Heart left ventricle (tissue), 16 donors: ENCODE data around the gene ALOX12. TPM values are rescaled to one million over a fixed set of nuclear protein-coding genes. Genes with fewer than 3 reads are reported as not detected.
"Not testable (repeated sequence)": the region's sequence is repeated elsewhere in the genome, so short reads cannot be mapped to it uniquely, and the experiment has no call there.

Experiments
- ATAC-seq, 4 donors: fragments of 200-7000 bp; cut with Tn5 transposase; one replicate each; pipeline ENCODE4 v1.9.1; 2020 to 2022; ENCODE audit warnings: moderate library complexity in 4 of 4, mild to moderate bottlenecking in 3 of 4, moderate number of reproducible peaks in 1 of 4
- DNase-seq, 5 donors: peaks; one replicate each; pipeline ENCODE4 v3.0.0-alpha.2; 2020
- H3K27ac ChIP-seq, 12 donors: fragments of 200-600 bp; sonication (generic) in 4 of 12; one replicate each; pipeline versions ENCODE4 v1.5.0 to v1.8.0; 2016 to 2022; ENCODE audit warnings: mild to moderate bottlenecking in 2 of 12
- H3K27me3 ChIP-seq, 9 donors: fragments of 200-600 bp; sonication (generic) in 2 of 9; one replicate each; pipeline versions ENCODE4 v1.5.1 to v1.8.0; 2016 to 2022; ENCODE audit warnings: mild to moderate bottlenecking in 3 of 9
- H3K36me3 ChIP-seq, 9 donors: fragments of 200-600 bp; sonication (generic) in 2 of 9; one replicate each; pipeline versions ENCODE4 v1.5.0 to v1.8.0; 2018 to 2022; ENCODE audit warnings: mild to moderate bottlenecking in 2 of 9
- H3K4me1 ChIP-seq, 12 donors: fragments of 200-600 bp; sonication (generic) in 4 of 12; one replicate each; pipeline versions ENCODE4 v1.5.0 to v1.8.0; 2016 to 2022; ENCODE audit warnings: mild to moderate bottlenecking in 3 of 12
- H3K4me3 ChIP-seq, 12 donors: fragments of 200-600 bp; sonication (generic) in 4 of 12; one replicate each; pipeline versions ENCODE4 v1.5.0 to v1.8.0; 2017 to 2022; ENCODE audit warnings: mild to moderate bottlenecking in 9 of 12, moderate library complexity in 4 of 12
- H3K9me3 ChIP-seq, 12 donors: fragments of 200-600 bp; sonication (generic) in 4 of 12; one replicate each; pipeline versions ENCODE4 v1.5.0 to v1.8.0; 2016 to 2022; ENCODE audit warnings: mild to moderate bottlenecking in 1 of 12
- POLR2A ChIP-seq, 2 donors: fragments of 450-650 bp; IDR thresholded peaks; one replicate each; pipeline ENCODE4 v1.6.1; 2017; ENCODE audit warnings: antibody characterized with exemption in 2 of 2, mild to moderate bottlenecking in 2 of 2, moderate library complexity in 2 of 2
- WGBS, 4 donors: extraction: QIAGEN DNeasy Blood & Tissue Kit in 2 of 4; methylation state at CpG; one replicate each; pipeline versions ENCODE4 v1.1.5 to v1.1.7; 2013 to 2018; 5-methylcytosine and 5-hydroxymethylcytosine counted together
- intact Hi-C, 10 donors: fragments of 100-400 bp; cut with DNase I; formaldehyde crosslinking; loops; one replicate each; pipeline versions ENCODE4 v1.11.1 to v1.14.2; 2022
- polyA plus RNA-seq, 2 donors: library from polyadenylated mRNA; stranded (reverse); fragments of 200-250 nt; gene quantifications; one replicate each; pipeline ENCODE4 v1.2.3, GENCODE V29; 2013
- total RNA-seq, 9 donors: library from RNA; depleted of rRNA in 2 of 9; stranded (reverse); fragments of >200 nt in 2 of 9; fragmentation: NEBNext Ultra II Directional in 3 of 9; extraction: Animal tissue kit (Norgen Biotek cat#: 25700) in 3 of 9; gene quantifications; one replicate each; pipeline versions ENCODE4 v1.1.0 to v1.2.4, GENCODE V29; 2016 to 2023
- TF ChIP-seq, protein P1 (sequence below), 12 donors: fragments of 200-600 bp; sonication (generic) in 4 of 12; IDR thresholded peaks; one replicate each; pipeline versions ENCODE4 v1.5.0 to v1.8.0; 2018 to 2022; ENCODE audit warnings: antibody characterized with exemption in 12 of 12, mild to moderate bottlenecking in 5 of 12
- donor health status: ischemic (EF 13 %, LVEDD 7.1; RV severe dilation, severe dysfunction).
- donor health status: healthy with polysubstance abuse.
- donor health status: DM: no; HTN: yes; CAD: no.
- donor health status: DM: no; HTN: no; CAD: no.
- donor health status: ischemic (EF 25% LVEDD 6.9; RV normal size, moderate dysfunction).
- donor health status: ischemic (EF 25% LVEDD 5.7; RV mildly dilated, moderate dysfunction).
- donor health status: healthy.
- donor health status: DM: yes; HTN: yes; CAD: no.
- donor health status: ischemic (EF 35%, LVEDD 5.7; RV mildly dilated, moderate dysfunction).
- donor health status: nonischemic (EF 11% LVEDD 7.7; RV severe dilation, severe dysfunction).
- donor health status: DM: yes; HTN: yes; CAD: no.
- donor health status: PGD.
- donor health status: ischemic (EF 29% LVEDD 5.4; RV normal size, mild dysfunction).
- donor health status: nonischemic (EF 23%, LVEDD 6.1; RV moderate dilation, normal function).

Gene ALOX12
- total and polyA plus RNA-seq, 11 donors: 0.44 TPM; not detected in 10

DNA sequence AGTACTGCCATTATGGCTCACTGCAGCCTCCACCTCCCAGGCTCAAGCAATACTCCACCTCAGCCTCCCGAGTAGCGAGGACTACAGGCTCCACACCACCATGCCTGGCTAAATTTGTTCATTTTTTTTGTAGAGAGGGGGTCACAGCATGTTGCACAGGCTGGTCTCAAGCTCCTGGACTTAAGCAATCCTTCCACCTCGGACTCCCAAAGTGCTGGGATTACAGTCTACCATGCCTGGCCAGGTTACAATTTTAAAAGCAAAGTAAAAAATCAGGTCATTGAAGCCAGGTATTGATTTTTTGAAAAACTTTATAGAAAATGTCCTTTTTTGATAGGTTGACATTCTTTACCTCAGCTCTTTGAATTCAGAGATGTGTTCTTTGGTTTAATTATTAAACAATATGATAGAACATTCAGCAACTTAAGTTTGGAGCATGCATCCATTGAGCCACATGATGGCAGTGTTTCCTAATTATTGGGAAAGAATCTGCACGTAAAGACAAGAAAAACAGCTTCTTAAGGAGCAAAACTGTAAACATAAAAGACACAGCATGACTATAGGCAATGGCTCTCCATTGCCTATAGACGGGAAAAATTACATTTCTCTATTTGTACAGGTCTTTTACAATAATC is 49.8 kb downstream of the ALOX12 start:
- TF ChIP-seq, protein P1, sequence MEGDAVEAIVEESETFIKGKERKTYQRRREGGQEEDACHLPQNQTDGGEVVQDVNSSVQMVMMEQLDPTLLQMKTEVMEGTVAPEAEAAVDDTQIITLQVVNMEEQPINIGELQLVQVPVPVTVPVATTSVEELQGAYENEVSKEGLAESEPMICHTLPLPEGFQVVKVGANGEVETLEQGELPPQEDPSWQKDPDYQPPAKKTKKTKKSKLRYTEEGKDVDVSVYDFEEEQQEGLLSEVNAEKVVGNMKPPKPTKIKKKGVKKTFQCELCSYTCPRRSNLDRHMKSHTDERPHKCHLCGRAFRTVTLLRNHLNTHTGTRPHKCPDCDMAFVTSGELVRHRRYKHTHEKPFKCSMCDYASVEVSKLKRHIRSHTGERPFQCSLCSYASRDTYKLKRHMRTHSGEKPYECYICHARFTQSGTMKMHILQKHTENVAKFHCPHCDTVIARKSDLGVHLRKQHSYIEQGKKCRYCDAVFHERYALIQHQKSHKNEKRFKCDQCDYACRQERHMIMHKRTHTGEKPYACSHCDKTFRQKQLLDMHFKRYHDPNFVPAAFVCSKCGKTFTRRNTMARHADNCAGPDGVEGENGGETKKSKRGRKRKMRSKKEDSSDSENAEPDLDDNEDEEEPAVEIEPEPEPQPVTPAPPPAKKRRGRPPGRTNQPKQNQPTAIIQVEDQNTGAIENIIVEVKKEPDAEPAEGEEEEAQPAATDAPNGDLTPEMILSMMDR (IDR thresholded peaks at IDR 0.05): peak; percentile 65 to 89 (median 80)
- no peak for TF ChIP-seq POLR2A (IDR thresholded peaks at IDR 0.05)
- H3K9me3 ChIP-seq: no peaks in the 10 kb centered on the region
- DNase-seq (no peak), ATAC-seq (peak in 2 of 4 donors; percentile 31 to 48)
- peaks cover 0 to 41% (median 28%) of the 10 kb centered on the region in 12 donors for H3K4me1 ChIP-seq
- peaks cover 0 to 43% (median 21%) of the 10 kb centered on the region in 9 donors for H3K27me3 ChIP-seq
- no peaks in the 10 kb centered on the region for H3K36me3 ChIP-seq
- WGBS, 4 donors: 26 to 40% (median 31%) methylated on average over 5 of the region's 5 CpGs
- intact Hi-C loops: loop anchor here in 7 of 10 donors (1.0 to 10.0 kb wide), 5 partner anchors 91 to 257 kb away; partner anchors contain the start of gene YBX2 (in 1 of the 7)
- no peak overlapping the region for H3K27ac ChIP-seq
- peak overlapping the region in 5 of 12 donors; percentile 12 to 46 (median 27) for H3K4me3 ChIP-seq

- peak overlapping the region in 9 of 12 donors; percentile 22 to 46 (median 26) for H3K4me3 ChIP-seq
- no peaks in the 10 kb centered on the region for H3K36me3 ChIP-seq
- no peaks in the 10 kb centered on the region for H3K9me3 ChIP-seq
- DNase-seq: no peak
- peak overlapping the region in 2 of 12 donors; percentile 24 to 68 for H3K27ac ChIP-seq
- peaks cover 0 to 41% (median 28%) of the 10 kb centered on the region in 12 donors for H3K4me1 ChIP-seq
- intact Hi-C loops: loop anchor here in 4 of 10 donors (2.0 to 10.0 kb wide), 4 partner anchors 91 to 256 kb away; partner anchors contain the start of gene YBX2 (in 1 of the 4)
- 17 to 27% (median 23%) methylated on average over 15 of the region's 15 CpGs for WGBS, 4 donors
- H3K27me3 ChIP-seq: peaks cover 0 to 43% (median 21%) of the 10 kb centered on the region in 9 donors
- no peak for TF ChIP-seq POLR2A (IDR thresholded peaks at IDR 0.05)
- TF ChIP-seq, protein P1 (IDR thresholded peaks at IDR 0.05): peak in 2 of 12 donors; percentile 5 to 9
- ATAC-seq: peak in 1 of 4 donors; percentile 3
These were observed 50.4 kb downstream of the ALOX12 start for GRCh38 chr17:7046127-7046724.

DNA sequence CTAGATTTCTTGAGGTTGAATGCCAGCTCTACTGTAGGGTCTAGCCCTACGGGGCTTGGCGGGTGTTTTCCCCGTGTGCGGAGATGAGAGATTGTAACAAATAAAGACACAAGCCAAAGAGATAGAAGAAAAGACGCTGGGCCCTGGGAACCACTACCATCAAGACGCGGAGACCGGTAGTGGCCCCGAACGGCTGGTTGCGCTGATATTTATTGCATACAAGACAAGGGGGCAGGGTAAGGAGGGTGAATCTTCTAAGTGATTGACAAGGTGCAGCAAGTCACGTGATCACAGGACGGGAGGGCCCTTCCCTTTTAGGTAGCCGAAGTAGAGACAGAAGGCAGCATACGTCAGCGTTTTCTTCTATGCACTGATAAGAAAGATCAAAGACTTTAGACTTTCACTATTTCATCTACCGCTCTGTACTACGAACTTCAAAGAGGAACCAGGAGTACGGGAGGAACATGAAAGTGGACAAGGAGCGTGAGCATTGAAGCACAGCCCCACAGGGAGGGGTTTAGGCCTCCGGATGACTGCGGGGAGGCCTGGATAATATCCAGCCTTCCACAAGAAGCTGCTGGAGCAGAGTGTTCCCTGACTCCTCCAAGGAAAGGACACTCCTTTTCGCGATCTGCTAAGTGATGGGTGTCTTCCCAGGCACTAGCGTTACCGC is 51.0 kb downstream of the ALOX12 start:
- Histone ChIP-seq H3K4me1 (peaks cover 0 to 40% (median 28%) of the 10 kb centered on the region in 12 donors), H3K27me3 (peaks cover 0 to 43% (median 21%) of the 10 kb centered on the region in 9 donors), H3K4me3 (peak overlapping the region in 9 of 12 donors; percentile 22 to 46 (median 26)), H3K27ac (peak overlapping the region in 3 of 12 donors; percentile 28 to 68 (median 58))
- not testable (repeated sequence) for DNase-seq, H3K9me3 ChIP-seq, ATAC-seq, H3K36me3 ChIP-seq
- intact Hi-C loops: loop anchor here in 4 of 10 donors (1.0 to 10.0 kb wide), 5 partner anchors 90 to 255 kb away; partner anchors contain the start of gene YBX2 (in 1 of the 4)
- 13 to 23% (median 18%) methylated on average over 26 of the region's 26 CpGs for WGBS, 4 donors

- WGBS, 4 donors: 88 to 90% (median 89%) methylated on average over 6 of the region's 6 CpGs
- Histone ChIP-seq H3K36me3 (no peaks in the 10 kb centered on the region), H3K27ac (peak overlapping the region in 1 of 12 donors; percentile 68), H3K27me3 (peaks cover 0 to 36% (median 14%) of the 10 kb centered on the region in 9 donors), H3K9me3 (no peaks in the 10 kb centered on the region), H3K4me1 (peaks cover 0 to 33% (median 24%) of the 10 kb centered on the region in 12 donors), H3K4me3 (peak overlapping the region in 1 of 12 donors; percentile 46)
- ATAC-seq: no peak
- intact Hi-C loops: loop anchor here in 4 of 10 donors (1.0 to 10.0 kb wide), 5 partner anchors 89 to 255 kb away; partner anchors contain the start of gene YBX2 (in 1 of the 4)
- no peak for DNase-seq
- TF ChIP-seq, protein P1 (IDR thresholded peaks at IDR 0.05): no peak
- no peak for TF ChIP-seq POLR2A (IDR thresholded peaks at IDR 0.05)
These were observed 51.7 kb downstream of the ALOX12 start for GRCh38 chr17:7047566-7047965.
